IPS-NIHi11 (cell line): ENCODE measurements around the gene NIP7.
A peak's percentile ranks its signal among the peaks of the same experiment; 100 is the strongest.

Experiments used
- DNase-seq: peaks from one replicate; pipeline ENCODE4 v3.0.0; 2012; ENCODE audit warnings: mixed read lengths, low spot score

NIP7 gene

GRCh38 chr16:69318911-69319289, 20.7 kb upstream of the NIP7 start:
- DNase-seq = no peak

- DNase-seq = no peak
Measured at GRCh38 chr16:69319381-69319780, 20.2 kb upstream of the NIP7 start.

GRCh38 chr16:69319826-69320739, 19.5 kb upstream of the NIP7 start:
- no peak for DNase-seq

GRCh38 chr16:69320740-69321073, 18.9 kb upstream of the NIP7 start:
- no peak for DNase-seq

GRCh38 chr16:69321080-69321479, 18.5 kb upstream of the NIP7 start:
- no peak for DNase-seq

GRCh38 chr16:69322343-69322742, 17.2 kb upstream of the NIP7 start:
- DNase-seq = no peak

- no peak for DNase-seq
Measured at GRCh38 chr16:69323415-69323814, 16.2 kb upstream of the NIP7 start.

- no peak for DNase-seq
Measured at GRCh38 chr16:69324013-69324531, 15.5 kb upstream of the NIP7 start.

- DNase-seq = no peak
Measured at GRCh38 chr16:69324585-69325253, 14.9 kb upstream of the NIP7 start.

GRCh38 chr16:69325784-69326171, 13.8 kb upstream of the NIP7 start:
- DNase-seq = no peak

- no peak for DNase-seq
Measured at GRCh38 chr16:69326172-69326873, 13.2 kb upstream of the NIP7 start.

GRCh38 chr16:69327585-69328310, 11.8 kb upstream of the NIP7 start:
- DNase-seq = no peak

- no peak for DNase-seq
Measured at GRCh38 chr16:69328854-69329316, 10.7 kb upstream of the NIP7 start.

GRCh38 chr16:69329369-69330285, 9.9 kb upstream of the NIP7 start:
- no peak for DNase-seq

- peak; percentile 98 for DNase-seq
Measured at GRCh38 chr16:69330286-69331109, 9.1 kb upstream of the NIP7 start, which contains the start of gene PDF. Gene PDF, minus strand, starts transcription at chr16:69330588. Its CDS starts 18 bp downstream, at chr16:69330570.

GRCh38 chr16:69334696-69335095, 4.9 kb upstream of the NIP7 start:
- no peak for DNase-seq

GRCh38 chr16:69338557-69339288, 849 bp upstream of the NIP7 start:
- DNase-seq = no peak

- no peak for DNase-seq
Measured at GRCh38 chr16:69340095-69340644, 598 bp downstream of the NIP7 start.

- DNase-seq = no peak
Measured at GRCh38 chr16:69344171-69344570, 4.6 kb downstream of the NIP7 start.
